SKM-1 (cell line): ENCODE data around the gene ITPRID2.
"Not testable (repeated sequence)": the region's sequence is repeated elsewhere in the genome, so short reads cannot be mapped to it uniquely, and the experiment has no call there.

Experiments
- DNase-seq: peaks from one replicate; lab custom pipeline; 2025; ENCODE audit not compliant: unreplicated experiment; lab: John Stamatoyannopoulos, UW

Gene ITPRID2

GRCh38 chr2:181958726-181959125 lies 67.2 kb downstream of the ITPRID2 start:
- DNase-seq, result no peak

GRCh38 chr2:181959508-181959907 lies 68.0 kb downstream of the ITPRID2 start:
- DNase-seq, result no peak

- not testable (repeated sequence) for DNase-seq
These were observed 69.6 kb downstream of the ITPRID2 start for GRCh38 chr2:181961167-181961566.

GRCh38 chr2:181962142-181962541 lies 70.6 kb downstream of the ITPRID2 start:
- no peak for DNase-seq

- no peak for DNase-seq
These were observed 78.7 kb downstream of the ITPRID2 start for GRCh38 chr2:181970160-181970794.

GRCh38 chr2:181971032-181971431 lies 79.5 kb downstream of the ITPRID2 start:
- DNase-seq, result no peak

- no peak for DNase-seq
These were observed 81.1 kb downstream of the ITPRID2 start for GRCh38 chr2:181972431-181973170.

- DNase-seq, result no peak
These were observed 81.7 kb downstream of the ITPRID2 start for GRCh38 chr2:181973171-181973783.

GRCh38 chr2:181977661-181978350 lies 86.3 kb downstream of the ITPRID2 start:
- no peak for DNase-seq

- no peak for DNase-seq
These were observed 87.0 kb downstream of the ITPRID2 start for GRCh38 chr2:181978351-181979150.
